ENCODE data around the gene KLK4. TPM values are rescaled to one million over a fixed set of nuclear protein-coding genes. Genes with fewer than 3 reads are reported as not detected.

KLK4 gene
- total RNA-seq, 1 experiment from 2014 or later = 0.48 TPM

GRCh38 chr19:50909240-50910070 lies 1.7 kb downstream of the KLK4 start:
- H3K27me3 Mint-ChIP-seq (ENCODE audit: low read depth) = peaks cover 46% of the 10 kb centered on the region
- Histone ChIP-seq H2AFZ (ENCODE audit: low read length) (no peak overlapping the region), H3K4me1 (ENCODE audit: insufficient read depth, low read length) (no peaks in the 10 kb centered on the region), H4K91ac (ENCODE audit: insufficient read length, low read depth, low read length) (no peak overlapping the region), H2BK12ac (ENCODE audit: insufficient read length, low read depth, low read length) (no peak overlapping the region), H4K5ac (ENCODE audit: insufficient read length, low read depth, low read length) (no peak overlapping the region), H3K27ac (ENCODE audit: insufficient read length, low read depth, low read length) (no peak overlapping the region), H3K9me3 (ENCODE audit: control insufficient read depth, low read depth, low read length) (no peaks in the 10 kb centered on the region), H3K14ac (ENCODE audit: insufficient read depth, low read length) (peak overlapping the region; percentile 6; the same call in 1 of the 2 replicates), H3K79me1 (ENCODE audit: insufficient read depth, low read depth, low read length, poor library complexity, severe bottlenecking) (no peaks in the 10 kb centered on the region), H3K18ac (ENCODE audit: insufficient read length, low read depth, low read length) (peak overlapping the region; percentile 3), H3K9ac (ENCODE audit: extremely low read depth, insufficient read length, low read length) (no peak overlapping the region), H4K8ac (replicated peaks; ENCODE audit: insufficient read length, low read depth, low read length) (no peak overlapping the region), H2BK15ac (ENCODE audit: low read depth, low read length) (no peak overlapping the region), H2BK120ac (ENCODE audit: low read depth, low read length, poor library complexity, severe bottlenecking) (no peak overlapping the region), H4K20me1 (ENCODE audit: control insufficient read depth, insufficient read depth, insufficient read length) (no peaks in the 10 kb centered on the region), H3K4me2 (ENCODE audit: insufficient read depth, insufficient read length, low read length) (peak overlapping the region; percentile 57), H3T11ph (ENCODE audit: low read length) (no peak overlapping the region), H2BK5ac (ENCODE audit: insufficient read length, low read length) (no peak overlapping the region), H3K56ac (ENCODE audit: insufficient read length, low read depth, low read length) (no peak overlapping the region), H3K27me3 (ENCODE audit: insufficient read depth, low read length) (peaks cover 28% of the 10 kb centered on the region; the same call in 1 of the 2 replicates), H2AK5ac (ENCODE audit: insufficient read length, low read length) (no peak overlapping the region), H3K23me2 (ENCODE audit: insufficient read length, low read depth, low read length, poor library complexity, severe bottlenecking) (peaks cover 7% of the 10 kb centered on the region), H3K23ac (ENCODE audit: insufficient read length, low read depth, low read length) (no peak overlapping the region), H3K4ac (ENCODE audit: low read depth, low read length) (no peak overlapping the region), H3K79me2 (ENCODE audit: insufficient read depth, low read length) (no peaks in the 10 kb centered on the region), H2BK20ac (ENCODE audit: low read depth, low read length, poor library complexity, severe bottlenecking) (no peak overlapping the region)
- H3K4me3 Mint-ChIP-seq = peak overlapping the region; percentile 63 to 82
- no peaks in the 10 kb centered on the region for H3K36me3 Mint-ChIP-seq (ENCODE audit: insufficient read depth in 1 of 3, low read depth in 3 of 3)
- H3K4me1 Mint-ChIP-seq = peaks cover 18 to 26% of the 10 kb centered on the region in 2 experiments
- no CpG with 5 or more reads among the region's 36 CpGs for WGBS (ENCODE audit: extremely low coverage, insufficient read length, low lambda C conversion rate)
- H3K27ac Mint-ChIP-seq = peak overlapping the region; percentile 60 to 97 (median 92); a peak in 2 of 7 replicates
- peak; percentile 100 for DNase-seq
- TF ChIP-seq CTCF (conservative IDR thresholded peaks at IDR 0.05) = no peak
- H3K9me3 Mint-ChIP-seq = no peaks in the 10 kb centered on the region; a peak in 1 of 5 replicates

Measured in H9 (cell line).